A549 (cell line): ENCODE results near the gene DPY30. TPM values are rescaled to one million over a fixed set of nuclear protein-coding genes. Genes with fewer than 3 reads are reported as not detected.

Experiments
- ATAC-seq, 2 experiments: fragments of 200-7000 bp in 1 of 2; fragments of >200 bp in 1 of 2; cut with Nextera tagmentation in 1 of 2; cut with Tn5 transposase in 1 of 2; 3 replicates each; pipeline versions ENCODE4 v1.8.0 to v1.9.1; 2018 to 2020; ENCODE audit warnings: mild to moderate bottlenecking in 1 of 2, moderate library complexity in 1 of 2
- CTCF ChIA-PET: fragments of 300-600 bp; sonication (Branson Sonifier 250); formaldehyde crosslinking; extraction: SDS; loops from one replicate; lab custom pipeline; 2021; ENCODE audit warnings: antibody characterized with exemption, inconsistent platforms; lab: Yijun Ruan, JAX
- POLR2A ChIA-PET: fragments of 350-600 bp; formaldehyde crosslinking; extraction: SDS; loops from one replicate; lab custom pipeline; 2021; ENCODE audit warnings: antibody characterized with exemption, inconsistent platforms; lab: Yijun Ruan, JAX
- DNase-seq, 2 experiments: peaks; one replicate each; pipeline versions ENCODE4 v3.0.0 to v3.0.0-alpha.2; 2011 to 2016; ENCODE audit warnings: low read depth in 1 of 2, low spot score in 1 of 2
- FAIRE-seq: peaks from 2 replicates; lab custom pipeline; 2011; peaks lifted over from hg19 to GRCh38; lab: Jason Lieb, UNC
- H3K27ac ChIP-seq, 2 experiments: fragments of >200 bp; sonication (Bioruptor Twin); formaldehyde crosslinking; 3 replicates each; pipeline ENCODE4 v1.5.1; 2016 to 2017
- H3K4me1 ChIP-seq: fragments of >200 bp; sonication (Bioruptor Twin); formaldehyde crosslinking; 3 replicates; pipeline ENCODE4 v1.6.1; 2016
- H3K4me2 ChIP-seq: fragments of >200 bp; sonication (Bioruptor Twin); formaldehyde crosslinking; 3 replicates; pipeline ENCODE4 v1.6.1; 2016
- H3K4me3 ChIP-seq: fragments of >200 bp; sonication (Bioruptor Twin); formaldehyde crosslinking; 3 replicates; pipeline ENCODE4 v1.5.1; 2016
- H3K9me3 ChIP-seq: fragments of >200 bp; sonication (Bioruptor Twin); formaldehyde crosslinking; 3 replicates; pipeline ENCODE4 v1.6.1; 2016
- CTCF ChIP-seq: fragments of >200 bp; sonication (Bioruptor Twin); formaldehyde crosslinking; IDR thresholded peaks from 3 replicates; pipeline ENCODE4 v1.5.1; 2016
- EHF ChIP-seq: fragments of 250-450 bp; sonication (Bioruptor Pico); IDR thresholded peaks from 2 replicates; pipeline ENCODE4 v1.5.0; 2020; ENCODE audit warnings: mild to moderate bottlenecking
- EHMT2 ChIP-seq: fragments of 200-600 bp; sonication (generic); IDR thresholded peaks from 2 replicates; pipeline ENCODE4 v1.6.1; 2016; ENCODE audit warnings: antibody characterized with exemption, low read depth, mild to moderate bottlenecking, moderate library complexity
- EP300 ChIP-seq, 2 experiments: fragments of >200 bp; sonication (Bioruptor Twin); formaldehyde crosslinking; IDR thresholded peaks; 2 replicates in 1 of 2; 3 replicates in 1 of 2; pipeline ENCODE4 v1.6.1; 2016 to 2017
- FOSL2 ChIP-seq, 2 experiments: fragments of 450-650 bp in 1 of 2; fragments of >200 bp in 1 of 2; sonication (Bioruptor Twin) in 1 of 2; formaldehyde crosslinking; IDR thresholded peaks; 2 replicates each; pipeline versions ENCODE4 v1.5.0 to v1.6.1; 2016 to 2020; ENCODE audit warnings: mild to moderate bottlenecking in 1 of 2, moderate library complexity in 1 of 2
- HMGXB4 ChIP-seq: fragments of 250-450 bp; sonication (Bioruptor Pico); IDR thresholded peaks from 2 replicates; pipeline ENCODE4 v1.5.0; 2021; ENCODE audit warnings: mild to moderate bottlenecking, moderate library complexity, borderline replicate concordance
- MAX ChIP-seq: IDR thresholded peaks from 2 replicates; pipeline ENCODE4 v1.6.1; 2012
- NPAS2 ChIP-seq: fragments of 250-450 bp; sonication (Bioruptor Pico); IDR thresholded peaks from 2 replicates; pipeline ENCODE4 v1.8.0; 2022; ENCODE audit warnings: mild to moderate bottlenecking, moderate library complexity, borderline replicate concordance
- RAD21 ChIP-seq, 2 experiments: fragments of >200 bp in 1 of 2; sonication (Bioruptor Twin) in 1 of 2; formaldehyde crosslinking in 1 of 2; IDR thresholded peaks in 1 of 2; conservative IDR thresholded peaks in 1 of 2; 2 replicates in 1 of 2; 3 replicates in 1 of 2; pipeline ENCODE4 v1.6.1; 2012 to 2018; ENCODE audit warnings: inconsistent platforms in 1 of 2
- REST ChIP-seq: fragments of 200-600 bp; sonication (generic); IDR thresholded peaks from 2 replicates; pipeline ENCODE4 v1.6.1; 2016; ENCODE audit warnings: antibody characterized with exemption, mild to moderate bottlenecking, moderate library complexity
- SREBF2 ChIP-seq: fragments of 450-650 bp; IDR thresholded peaks from 2 replicates; pipeline ENCODE4 v1.6.1; 2014; ENCODE audit warnings: mild to moderate bottlenecking, moderate library complexity
- TFCP2L1 ChIP-seq: fragments of 250-450 bp; sonication (Bioruptor Pico); IDR thresholded peaks from 2 replicates; pipeline ENCODE4 v1.5.0; 2021; ENCODE audit warnings: mild to moderate bottlenecking
- WGBS: methylation state at CpG from one replicate; pipeline ENCODE4 v1.1.6; 2017; ENCODE audit errors: missing lambda C conversion rate; 5-methylcytosine and 5-hydroxymethylcytosine counted together
- polyA plus RNA-seq, 4 experiments: library from polyadenylated mRNA; depleted of rRNA in 3 of 4; stranded (reverse); fragments of >200 nt; fragmentation: RNase III in 1 of 4; extraction: RNeasy Plus Mini Kit Qiagen cat#74134 plus additional on column Dnase treatment in 1 of 4; gene quantifications; 2 replicates in 3 of 4; 3 replicates in 1 of 4; pipeline ENCODE4 v1.2.3, GENCODE V29; 2011 to 2017

DPY30 gene
- polyA plus RNA-seq, 2 of the 4 experiments (the other 2 are of a cell fraction) = 153 to 239 TPM

- TF ChIP-seq TFCP2L1 (CRISPR knock-in tag) (0 out of 2 replicates have a peak, but pooled peaks have one; percentile 73), RAD21 (conservative IDR thresholded peaks at IDR 0.05 in 1 of 2, IDR thresholded peaks at IDR 0.05 in 1 of 2) (peak; percentile 21 to 22; a peak in 3 of 5 replicates), HMGXB4 (CRISPR knock-in tag) (no peak), CTCF (peak; percentile 32), MAX (peak; percentile 76), EHF (CRISPR knock-in tag) (no peak), EHMT2 (no peak), NPAS2 (CRISPR knock-in tag) (no peak), REST (peak; percentile 34; the same call in 1 of the 2 replicates), SREBF2 (no peak)
Measured at GRCh38 chr2:32063310-32064020, 23.9 kb upstream of the DPY30 start, which contains the start of gene SPAST (continued).

- ATAC-seq (no peak), FAIRE-seq (no peak), DNase-seq (no peak)
- ChIA-PET POLR2A (interaction anchor here (1.7 to 3.4 kb wide), 3 partner anchors 22 to 103 kb away, joined by 5 to 67 read pairs (median 53); partner anchors contain the start of genes DPY30 and SLC30A6), CTCF (interaction anchor here (0.6 to 2.4 kb wide), 9 partner anchors 9 to 132 kb away, joined by 3 to 12 read pairs (median 3); no protein-coding TSS in a partner anchor)
- Histone ChIP-seq H3K27ac (peak overlapping the region; percentile 82 to 92), H3K9me3 (no peaks in the 10 kb centered on the region), H3K4me1 (peaks cover 18% of the 10 kb centered on the region), H3K4me3 (peak overlapping the region; percentile 76), H3K4me2 (peak overlapping the region; percentile 73)
- WGBS = 84% methylated on average over 13 of the region's 13 CpGs
- TF ChIP-seq FOSL2 (IDR thresholded peaks at IDR 0.05) (no peak), FOSL2 (CRISPR knock-in tag; IDR thresholded peaks at IDR 0.05) (no peak), EHMT2 (no peak), EP300 (IDR thresholded peaks at IDR 0.05) (no peak), REST (no peak)
Measured at GRCh38 chr2:32061973-32062861, 22.6 kb upstream of the DPY30 start.
